ENCODE measurements around the gene NEDD4L. TPM values are rescaled to one million over a fixed set of nuclear protein-coding genes. Genes with fewer than 3 reads are reported as not detected.

NEDD4L gene
- polyA plus RNA-seq, 1 donor (not counting 4 experiments of a cell fraction or from before 2014, with no cell fraction given), result 52.6 TPM

DNA sequence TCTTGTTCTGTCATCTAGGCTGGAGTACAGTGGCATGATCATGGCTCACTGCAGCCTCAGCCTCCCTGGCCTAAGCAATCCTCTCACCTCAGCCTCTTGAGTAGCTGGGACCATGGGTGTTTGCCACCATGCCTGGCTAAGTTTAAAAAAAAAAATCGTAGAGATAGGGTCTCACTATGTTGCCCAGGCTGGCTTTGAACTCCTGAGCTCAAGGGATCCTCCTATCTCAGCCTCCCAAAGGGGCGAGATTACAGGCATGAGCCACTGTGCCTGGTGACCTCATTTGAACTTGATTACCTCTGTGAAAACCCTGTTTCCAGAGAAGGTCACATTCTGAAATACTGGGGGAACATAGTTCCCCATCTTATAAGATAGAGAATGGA lies 190.3 kb downstream of the NEDD4L start:
- H3K27me3 ChIP-seq (ENCODE audit: control insufficient read depth, extremely low read depth, insufficient read depth, low read length), result no peaks in the 10 kb centered on the region
- peaks cover 11% of the 10 kb centered on the region for H3K9me1 ChIP-seq (ENCODE audit: control insufficient read depth, extremely low read depth, insufficient read depth, low read length)
- H3K9ac ChIP-seq (ENCODE audit: control insufficient read depth, extremely low read depth, insufficient read depth, low read length), result peak overlapping the region; percentile 44
- DNase-seq (ENCODE audit: low read depth, low spot score) (no peak), FAIRE-seq (no peak)
- no peak overlapping the region for H2AFZ ChIP-seq (ENCODE audit: control insufficient read depth, low read length)
- peaks cover 51% of the 10 kb centered on the region for H3K4me1 ChIP-seq (ENCODE audit: control insufficient read depth, extremely low read depth, insufficient read depth, low read length)
- H3K79me2 ChIP-seq (ENCODE audit: control insufficient read depth, insufficient read depth, low read length), result peaks cover 89% of the 10 kb centered on the region
- H3K9me3 ChIP-seq (ENCODE audit: control insufficient read depth, low read depth, low read length), result no peaks in the 10 kb centered on the region
- dilution Hi-C loops (cut with MboI; ENCODE audit: extremely low pct_ligation_motif_present, low sequenced_read_pairs), result no loop called here
- H4K20me1 ChIP-seq (ENCODE audit: control insufficient read depth, extremely low read depth, insufficient read depth, low read length), result peaks cover 24% of the 10 kb centered on the region
- H3K36me3 ChIP-seq (ENCODE audit: control insufficient read depth in 2 of 2, extremely low read depth in 1 of 2, insufficient read depth in 2 of 2, low read length in 2 of 2), result peaks cover 4 to 24% of the 10 kb centered on the region in 2 experiments
- TF ChIP-seq, protein P1, sequence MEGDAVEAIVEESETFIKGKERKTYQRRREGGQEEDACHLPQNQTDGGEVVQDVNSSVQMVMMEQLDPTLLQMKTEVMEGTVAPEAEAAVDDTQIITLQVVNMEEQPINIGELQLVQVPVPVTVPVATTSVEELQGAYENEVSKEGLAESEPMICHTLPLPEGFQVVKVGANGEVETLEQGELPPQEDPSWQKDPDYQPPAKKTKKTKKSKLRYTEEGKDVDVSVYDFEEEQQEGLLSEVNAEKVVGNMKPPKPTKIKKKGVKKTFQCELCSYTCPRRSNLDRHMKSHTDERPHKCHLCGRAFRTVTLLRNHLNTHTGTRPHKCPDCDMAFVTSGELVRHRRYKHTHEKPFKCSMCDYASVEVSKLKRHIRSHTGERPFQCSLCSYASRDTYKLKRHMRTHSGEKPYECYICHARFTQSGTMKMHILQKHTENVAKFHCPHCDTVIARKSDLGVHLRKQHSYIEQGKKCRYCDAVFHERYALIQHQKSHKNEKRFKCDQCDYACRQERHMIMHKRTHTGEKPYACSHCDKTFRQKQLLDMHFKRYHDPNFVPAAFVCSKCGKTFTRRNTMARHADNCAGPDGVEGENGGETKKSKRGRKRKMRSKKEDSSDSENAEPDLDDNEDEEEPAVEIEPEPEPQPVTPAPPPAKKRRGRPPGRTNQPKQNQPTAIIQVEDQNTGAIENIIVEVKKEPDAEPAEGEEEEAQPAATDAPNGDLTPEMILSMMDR (optimal IDR thresholded peaks at IDR 0.05 in 1 of 3, IDR thresholded peaks at IDR 0.05 in 1 of 3, conservative IDR thresholded peaks at IDR 0.05 in 1 of 3; ENCODE audit: extremely low read depth in 1 of 3, insufficient read depth in 2 of 3, low read length in 3 of 3), result no peak
- no peak for TF ChIP-seq EZH2 (IDR thresholded peaks at IDR 0.05; ENCODE audit: low read length)
- no peak overlapping the region for H3K4me3 ChIP-seq (ENCODE audit: control insufficient read depth in 2 of 3, extremely low read depth in 1 of 3, insufficient read depth in 2 of 3, low read depth in 1 of 3, low read length in 3 of 3)
- peak overlapping the region; percentile 48 for H3K4me2 ChIP-seq (ENCODE audit: control insufficient read depth, extremely low read depth, insufficient read depth, low read depth, low read length)
- H3K27ac ChIP-seq (ENCODE audit: control insufficient read depth, insufficient read depth, low read length), result peak overlapping the region; percentile 56

DNA sequence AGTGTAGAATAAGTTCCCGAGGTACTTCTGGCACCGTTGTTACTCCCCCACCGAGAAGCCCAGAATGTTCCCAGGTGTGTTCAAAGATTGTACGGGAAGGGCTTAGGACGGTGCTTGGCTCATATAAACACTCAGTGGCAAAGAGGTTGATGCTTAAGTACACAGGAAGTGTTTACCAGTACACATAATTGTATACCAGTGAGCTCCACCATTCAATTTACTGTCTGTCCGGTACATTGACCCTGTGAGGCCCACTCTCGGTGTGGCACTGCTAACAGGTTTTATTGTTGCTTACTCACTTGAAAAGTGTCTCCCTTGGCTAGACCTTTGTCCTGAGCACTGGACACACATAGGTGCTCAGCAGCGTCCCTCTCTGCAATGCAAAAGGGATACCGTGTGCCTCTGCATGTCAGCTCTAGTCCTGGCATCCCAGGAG lies 191.0 kb downstream of the NEDD4L start:
- peak; percentile 64 for FAIRE-seq
- Histone ChIP-seq H3K27ac (ENCODE audit: control insufficient read depth, insufficient read depth, low read length) (peak overlapping the region; percentile 56), H3K9me1 (ENCODE audit: control insufficient read depth, extremely low read depth, insufficient read depth, low read length) (peaks cover 13% of the 10 kb centered on the region), H2AFZ (ENCODE audit: control insufficient read depth, low read length) (no peak overlapping the region), H3K27me3 (ENCODE audit: control insufficient read depth, extremely low read depth, insufficient read depth, low read length) (no peaks in the 10 kb centered on the region), H4K20me1 (ENCODE audit: control insufficient read depth, extremely low read depth, insufficient read depth, low read length) (peaks cover 23% of the 10 kb centered on the region), H3K9ac (ENCODE audit: control insufficient read depth, extremely low read depth, insufficient read depth, low read length) (peak overlapping the region; percentile 44), H3K4me2 (ENCODE audit: control insufficient read depth, extremely low read depth, insufficient read depth, low read depth, low read length) (peak overlapping the region; percentile 48), H3K9me3 (ENCODE audit: control insufficient read depth, low read depth, low read length) (no peaks in the 10 kb centered on the region), H3K4me1 (ENCODE audit: control insufficient read depth, extremely low read depth, insufficient read depth, low read length) (peaks cover 45% of the 10 kb centered on the region), H3K4me3 (ENCODE audit: control insufficient read depth in 2 of 3, extremely low read depth in 1 of 3, insufficient read depth in 2 of 3, low read depth in 1 of 3, low read length in 3 of 3) (no peak overlapping the region), H3K36me3 (ENCODE audit: control insufficient read depth in 2 of 2, extremely low read depth in 1 of 2, insufficient read depth in 2 of 2, low read length in 2 of 2) (peaks cover 4 to 24% of the 10 kb centered on the region in 2 experiments), H3K79me2 (ENCODE audit: control insufficient read depth, insufficient read depth, low read length) (peaks cover 93% of the 10 kb centered on the region)
- TF ChIP-seq EZH2 (IDR thresholded peaks at IDR 0.05; ENCODE audit: low read length), result no peak
- TF ChIP-seq, protein P1 (optimal IDR thresholded peaks at IDR 0.05 in 1 of 3, IDR thresholded peaks at IDR 0.05 in 1 of 3, conservative IDR thresholded peaks at IDR 0.05 in 1 of 3; ENCODE audit: extremely low read depth in 1 of 3, insufficient read depth in 2 of 3, low read length in 3 of 3), result no peak
- DNase-seq (ENCODE audit: low read depth, low spot score), result no peak
- dilution Hi-C loops (cut with MboI; ENCODE audit: extremely low pct_ligation_motif_present, low sequenced_read_pairs), result no loop called here

All from keratinocyte (primary cell).